Activated effector memory CD4-positive, alpha-beta T cell treated with Interleukin-2 at 50 U/mL for 16 hours (primary cell): ENCODE measurements around the gene CD46.
"Not testable (repeated sequence)": the region's sequence is repeated elsewhere in the genome, so short reads cannot be mapped to it uniquely, and the experiment has no call there.

ENCODE experiments used
- DNase-seq: peaks from one replicate; pipeline ENCODE4 v3.0.0-alpha.2; 2020

Gene CD46

DNA sequence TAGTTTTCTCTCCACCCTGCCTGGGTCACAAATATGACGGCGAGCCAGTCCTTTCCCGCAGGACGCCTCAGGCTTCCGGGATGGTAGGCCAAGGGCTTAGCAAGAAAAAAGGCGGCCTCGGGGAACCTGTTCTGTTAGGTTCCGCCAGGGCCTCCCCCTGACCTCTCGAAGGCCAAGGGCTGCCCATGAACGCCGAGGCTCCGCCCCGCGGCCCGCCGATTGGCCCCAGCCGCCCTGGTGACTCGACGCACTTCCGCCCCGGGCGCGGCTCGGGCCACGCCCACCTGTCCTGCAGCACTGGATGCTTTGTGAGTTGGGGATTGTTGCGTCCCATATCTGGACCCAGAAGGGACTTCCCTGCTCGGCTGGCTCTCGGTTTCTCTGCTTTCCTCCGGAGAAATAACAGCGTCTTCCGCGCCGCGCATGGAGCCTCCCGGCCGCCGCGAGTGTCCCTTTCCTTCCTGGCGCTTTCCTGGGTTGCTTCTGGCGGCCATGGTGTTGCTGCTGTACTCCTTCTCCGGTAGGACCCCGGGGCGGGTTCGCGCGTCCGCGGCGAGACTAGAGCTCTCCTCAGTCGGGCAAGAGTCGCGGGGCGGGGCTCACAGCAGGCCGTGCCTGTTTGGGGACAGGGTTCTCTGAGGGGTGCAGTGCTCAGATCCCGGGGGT lies at the start of gene CD46:
Gene CD46, plus strand, starts transcription at position 265 of the 666 bp plus-strand sequence. Its CDS starts 159 bp downstream, at position 424.
- DNase-seq, result peak; percentile 90

DNA sequence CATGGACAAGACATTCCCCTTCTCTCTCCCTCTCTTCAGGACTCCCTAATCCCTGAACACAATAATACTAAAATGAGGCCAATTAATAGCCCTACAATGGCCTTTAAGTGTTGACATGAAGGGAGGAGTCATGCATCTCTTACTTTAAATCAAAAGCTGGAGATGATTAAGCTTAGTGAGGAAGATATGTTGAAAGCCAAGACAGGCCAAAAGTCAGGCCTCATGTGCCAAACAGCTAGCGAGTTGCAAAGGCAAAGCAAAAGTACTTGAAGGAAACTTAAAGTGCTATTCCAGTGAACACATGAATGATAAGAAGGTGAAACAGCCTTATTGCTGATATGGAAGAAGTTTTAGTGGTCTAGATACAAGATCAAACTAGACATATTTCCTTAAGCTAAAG lies 49.5 kb upstream of the CD46 start:
- no peak for DNase-seq

DNA sequence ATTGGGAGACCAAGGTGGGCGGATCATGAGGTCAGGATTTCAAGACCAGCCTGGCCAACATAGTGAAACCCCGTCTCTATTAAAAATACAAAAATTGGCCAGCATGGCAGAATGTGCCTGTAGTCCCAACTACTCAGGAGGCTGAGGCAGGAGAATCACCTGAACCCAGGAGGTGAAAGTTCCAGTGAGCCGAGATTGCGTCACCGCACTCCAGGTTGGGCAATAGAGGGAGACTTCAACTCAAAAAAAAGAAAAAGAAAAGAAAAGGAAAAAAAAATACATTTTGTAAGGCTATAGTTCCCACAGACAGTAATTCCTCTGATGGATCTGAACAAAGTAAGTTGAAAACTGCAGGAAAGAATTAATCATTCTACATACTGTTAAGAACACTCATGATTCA lies 48.1 kb upstream of the CD46 start:
- DNase-seq, result no peak

DNA sequence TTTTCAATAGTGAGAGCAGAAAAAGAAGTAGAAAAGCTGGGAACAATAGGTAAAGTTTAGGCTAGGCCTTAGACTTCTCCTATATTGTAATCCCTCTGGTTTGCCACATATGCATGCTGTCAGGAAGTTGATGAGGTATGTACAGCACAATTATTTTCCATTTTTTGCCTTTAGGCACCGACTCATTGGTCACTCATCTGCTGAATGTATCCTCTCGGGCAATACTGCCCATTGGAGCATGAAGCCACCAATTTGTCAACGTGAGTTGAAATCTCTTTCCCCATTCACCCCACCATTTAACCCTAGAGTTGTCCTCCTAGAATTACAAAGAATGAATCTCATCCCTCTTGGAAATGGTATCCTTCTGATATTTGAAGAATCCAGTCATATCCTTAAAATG lies 43.9 kb upstream of the CD46 start:
- not testable (repeated sequence) for DNase-seq

DNA sequence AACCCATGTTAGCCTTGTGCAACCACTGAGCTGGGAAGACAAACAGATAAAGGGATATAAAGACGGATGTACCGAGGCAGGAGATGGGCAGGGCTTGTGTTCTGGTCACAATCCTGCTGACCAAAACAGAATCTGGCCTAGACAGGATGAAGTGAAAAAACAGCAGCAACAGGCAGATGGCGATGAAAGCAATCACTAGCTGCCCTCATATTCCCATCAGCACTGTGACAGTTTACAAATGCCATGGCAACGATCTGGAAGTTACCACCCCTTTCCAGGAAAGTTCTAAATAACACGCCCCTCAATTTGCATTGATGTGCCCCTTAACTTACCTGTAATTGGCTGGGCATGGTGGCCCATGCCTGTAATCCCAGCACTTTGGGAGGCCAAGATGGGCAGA lies 40.6 kb upstream of the CD46 start:
- no peak for DNase-seq

DNA sequence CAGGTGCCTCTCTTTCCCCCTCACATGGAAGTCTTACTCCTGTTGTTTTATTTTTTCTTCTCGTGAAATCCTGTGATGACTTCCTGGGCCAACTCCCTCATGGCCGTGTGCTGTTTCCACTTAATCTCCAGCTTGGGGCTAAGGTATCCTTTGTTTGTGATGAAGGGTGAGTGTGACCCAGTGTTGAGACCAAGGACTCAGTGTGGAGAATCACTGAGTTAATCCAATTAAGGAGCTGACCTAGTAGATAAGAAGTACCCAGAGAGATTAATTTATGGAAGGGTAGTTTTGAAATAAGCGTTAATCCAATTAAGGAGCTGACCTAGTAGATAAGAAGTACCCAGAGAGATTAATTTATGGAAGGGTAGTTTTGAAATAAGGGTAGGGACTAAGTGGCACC lies 39.2 kb upstream of the CD46 start:
- DNase-seq, result not testable (repeated sequence)

DNA sequence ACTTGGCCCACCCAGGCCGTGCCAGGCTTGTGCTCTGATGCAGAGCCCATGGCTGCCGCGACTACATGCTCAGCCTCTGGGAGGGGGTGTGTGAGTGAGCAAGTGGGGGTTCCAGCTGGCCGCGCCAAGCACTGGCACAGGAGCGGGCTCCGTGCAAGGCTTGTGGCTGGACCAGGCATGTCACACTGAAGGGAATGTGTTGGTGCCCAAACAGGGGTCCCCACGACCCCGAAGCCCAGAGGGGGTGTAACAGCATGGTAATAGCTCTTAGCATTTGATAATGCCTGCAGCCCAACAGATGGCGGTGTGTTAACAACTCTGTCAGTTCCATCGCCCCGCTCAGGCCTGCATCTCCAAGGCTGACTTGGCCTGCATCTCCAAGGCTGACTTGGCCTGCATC lies 38.3 kb upstream of the CD46 start:
- DNase-seq, result no peak

DNA sequence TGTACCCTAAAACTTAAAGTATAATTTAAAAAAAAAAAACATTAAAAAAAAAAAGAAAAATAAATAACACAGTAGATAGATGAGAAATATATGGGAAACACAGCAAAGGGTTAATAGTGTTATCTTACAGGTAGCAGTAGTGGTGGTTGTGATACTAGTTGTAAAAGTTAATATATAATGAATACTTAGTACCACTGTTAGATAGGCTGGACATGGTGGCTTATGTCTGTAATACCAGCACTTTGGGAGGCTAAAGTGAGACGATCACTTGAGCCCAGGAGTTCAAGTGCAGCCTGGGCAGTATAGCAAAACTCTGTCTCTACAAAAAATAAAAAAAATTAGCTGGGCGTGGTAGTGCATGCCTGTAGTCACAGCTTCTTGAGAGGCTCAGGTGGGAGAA lies 32.6 kb upstream of the CD46 start:
- no peak for DNase-seq

DNA sequence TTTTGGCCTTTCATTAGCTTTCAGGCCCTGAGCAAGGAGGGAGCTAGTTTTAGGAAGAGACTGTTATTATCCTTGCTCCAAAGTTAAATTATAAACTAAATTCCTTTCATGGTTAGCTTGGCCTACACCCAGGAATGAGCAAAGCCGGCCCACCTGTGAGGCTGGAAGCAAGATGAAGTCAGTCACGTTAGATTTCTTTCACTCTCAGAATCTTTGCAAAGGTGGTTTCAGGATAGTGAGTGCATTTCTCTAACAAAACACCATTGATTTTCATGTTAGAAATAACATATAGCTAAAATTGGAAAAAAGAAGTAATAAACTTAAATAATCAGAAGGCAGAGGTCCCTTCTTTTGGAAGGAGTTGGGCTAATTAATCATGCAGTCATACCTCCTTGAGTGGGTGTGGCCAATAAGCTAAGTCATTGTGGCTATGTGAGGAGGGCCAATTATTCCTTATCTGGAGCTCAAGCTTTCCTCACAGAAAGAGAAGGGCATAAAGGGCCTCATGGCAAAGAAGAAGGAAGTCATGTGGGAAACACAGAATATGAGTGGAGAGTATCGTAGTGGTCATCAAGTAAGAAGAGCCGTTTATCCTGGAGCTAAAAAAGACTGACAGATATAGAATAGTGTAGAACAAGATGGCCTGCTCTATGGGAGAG lies 23.5 kb upstream of the CD46 start:
- not testable (repeated sequence) for DNase-seq

DNA sequence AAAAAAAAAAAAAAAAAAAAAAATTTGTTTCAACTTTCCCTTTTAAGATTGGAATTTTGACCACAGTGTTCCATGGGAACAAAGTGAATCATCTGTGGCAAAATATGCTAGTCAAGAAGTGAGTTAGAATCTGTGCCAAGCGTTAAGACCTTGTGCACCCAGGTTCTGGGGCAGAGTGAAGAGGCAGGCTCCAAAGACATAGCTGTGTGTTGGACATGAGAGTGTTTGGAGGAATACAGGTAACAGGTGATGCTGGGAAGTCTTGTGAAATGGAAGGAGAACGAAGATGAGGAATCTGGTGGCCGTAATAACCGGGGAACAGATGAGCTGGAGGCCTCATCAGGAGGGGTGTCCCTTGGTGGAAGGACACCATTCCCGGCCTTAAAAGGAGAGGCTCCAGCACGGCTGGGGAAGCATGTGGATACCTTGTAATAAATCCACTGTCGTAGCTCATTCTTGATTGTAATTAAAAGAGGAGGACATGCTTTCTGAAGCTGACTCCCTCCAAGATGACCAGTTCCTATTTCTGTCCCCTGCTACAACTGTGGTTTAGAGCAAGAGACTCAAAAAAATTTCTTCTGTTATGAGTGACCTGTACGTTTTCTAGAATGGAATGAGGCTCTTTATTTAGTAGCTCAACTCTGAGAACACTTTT lies 14.2 kb upstream of the CD46 start:
- DNase-seq, result not testable (repeated sequence)

DNA sequence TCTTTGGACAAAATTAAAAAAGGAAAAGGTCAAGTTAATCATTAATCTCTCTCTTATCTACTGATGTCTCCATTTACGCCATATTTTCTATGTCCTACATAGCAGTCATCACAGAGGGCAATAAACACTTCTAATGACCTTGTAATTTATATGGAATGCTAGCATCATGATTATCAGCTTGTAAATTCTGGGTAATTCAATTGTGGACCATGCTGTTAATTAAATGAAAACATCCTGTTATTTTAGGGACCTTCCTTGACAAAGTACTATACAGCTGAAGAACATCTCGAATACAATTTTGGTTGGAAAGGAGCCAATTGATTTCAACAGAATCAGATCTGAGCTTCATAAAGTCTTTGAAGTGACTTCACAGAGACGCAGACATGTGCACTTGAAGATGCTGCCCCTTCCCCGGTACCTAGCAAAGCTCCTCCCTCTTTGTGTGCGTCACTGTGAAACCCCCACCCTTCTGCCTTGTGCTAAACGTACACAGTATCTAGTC lies 13.6 kb upstream of the CD46 start:
- not testable (repeated sequence) for DNase-seq

DNA sequence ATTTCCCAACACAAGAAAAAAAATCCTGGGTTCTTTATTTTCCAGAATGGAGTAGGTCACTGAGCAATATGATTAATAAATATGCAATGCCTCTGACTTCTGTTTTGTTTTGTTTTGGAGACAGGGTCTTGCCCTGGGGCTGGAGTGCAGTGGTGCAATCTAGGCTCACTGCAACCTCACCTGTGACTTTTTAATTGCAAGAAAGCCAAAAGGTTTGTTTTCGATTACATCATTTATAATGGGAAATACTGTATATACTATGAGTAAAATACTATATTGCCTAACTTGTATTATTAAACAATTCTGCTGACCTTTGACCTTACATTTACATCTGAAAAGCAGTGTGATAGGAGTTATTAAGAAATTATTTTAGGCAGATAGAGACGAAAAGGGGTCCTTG lies 11.6 kb upstream of the CD46 start:
- DNase-seq, result no peak

DNA sequence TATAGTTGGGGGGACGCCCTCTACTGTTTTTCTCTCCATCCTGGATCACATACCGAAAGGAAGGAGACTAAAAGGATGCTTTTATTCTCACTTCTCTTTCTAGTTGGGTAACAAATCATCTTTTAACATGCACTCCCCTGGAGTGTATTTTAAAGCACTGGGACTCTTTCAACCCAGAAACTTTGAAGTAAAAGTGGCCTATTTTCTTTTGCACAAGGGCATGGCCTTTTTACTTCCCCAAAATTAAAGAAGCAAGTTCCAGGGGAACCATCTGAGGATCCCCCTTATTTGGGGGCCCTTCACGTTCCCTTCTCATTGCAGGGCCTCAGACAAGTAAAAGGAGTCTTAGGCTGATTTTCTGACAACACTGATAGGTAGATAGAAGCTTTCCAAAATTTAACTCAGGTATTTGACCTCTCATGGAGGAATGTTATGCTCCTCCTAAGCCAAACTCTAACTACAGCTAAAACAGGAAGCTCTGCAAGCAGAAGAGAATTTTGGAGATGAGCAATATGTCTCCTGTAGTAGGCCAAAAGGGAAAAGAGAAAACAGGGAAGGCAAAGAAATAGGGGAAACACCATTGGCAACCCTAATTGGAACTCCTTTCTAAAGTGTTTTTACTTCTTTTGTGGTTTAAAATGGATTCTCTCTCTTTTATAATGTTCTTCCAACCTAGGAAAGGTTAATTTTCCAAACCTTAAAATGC lies 8.9 kb upstream of the CD46 start:
- DNase-seq, result no peak

DNA sequence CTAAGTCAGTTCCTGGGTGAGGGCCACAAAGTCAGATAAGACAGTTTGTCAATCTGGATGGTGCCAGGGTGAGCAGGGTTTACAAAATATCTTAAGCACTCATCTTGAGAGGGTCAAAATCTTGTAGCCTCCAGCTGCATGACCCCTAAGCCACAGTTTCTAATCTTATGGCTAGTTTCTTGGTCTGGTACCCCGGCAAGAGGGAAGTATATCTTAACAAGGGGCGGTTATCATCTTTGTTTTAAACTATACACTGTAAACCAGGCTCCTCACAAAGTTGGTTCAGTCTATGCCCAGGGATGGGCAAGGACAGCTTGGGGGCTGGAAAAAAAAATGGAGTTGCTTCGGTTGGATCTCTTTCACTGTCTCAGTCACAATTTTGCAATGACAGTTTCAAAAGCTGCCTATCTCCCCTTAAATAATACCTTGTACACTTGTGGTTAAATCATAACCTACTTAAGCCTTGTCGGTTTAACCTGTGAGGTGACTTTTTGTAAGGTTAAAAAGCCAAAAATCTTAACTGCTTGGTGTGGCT lies 7.8 kb upstream of the CD46 start:
- DNase-seq, result no peak

DNA sequence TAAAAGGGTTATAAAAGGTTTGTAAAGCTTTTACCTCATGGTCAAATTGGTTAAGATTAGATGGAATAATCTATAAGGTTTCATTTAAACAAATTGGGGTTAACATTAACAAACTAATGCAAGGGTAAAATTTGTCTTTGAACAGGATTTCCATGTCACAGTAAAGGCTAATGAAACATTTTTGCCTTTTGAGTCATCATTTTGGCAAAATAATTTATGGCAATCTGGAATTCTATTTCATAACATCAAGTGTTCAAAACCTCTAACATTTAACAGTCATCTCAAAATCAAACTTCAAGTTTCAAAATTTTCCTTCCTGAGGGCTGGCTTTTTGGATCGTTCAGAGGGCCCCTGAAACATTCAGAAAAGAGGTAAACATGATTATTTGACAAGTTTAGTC lies 6.6 kb upstream of the CD46 start:
- no peak for DNase-seq

DNA sequence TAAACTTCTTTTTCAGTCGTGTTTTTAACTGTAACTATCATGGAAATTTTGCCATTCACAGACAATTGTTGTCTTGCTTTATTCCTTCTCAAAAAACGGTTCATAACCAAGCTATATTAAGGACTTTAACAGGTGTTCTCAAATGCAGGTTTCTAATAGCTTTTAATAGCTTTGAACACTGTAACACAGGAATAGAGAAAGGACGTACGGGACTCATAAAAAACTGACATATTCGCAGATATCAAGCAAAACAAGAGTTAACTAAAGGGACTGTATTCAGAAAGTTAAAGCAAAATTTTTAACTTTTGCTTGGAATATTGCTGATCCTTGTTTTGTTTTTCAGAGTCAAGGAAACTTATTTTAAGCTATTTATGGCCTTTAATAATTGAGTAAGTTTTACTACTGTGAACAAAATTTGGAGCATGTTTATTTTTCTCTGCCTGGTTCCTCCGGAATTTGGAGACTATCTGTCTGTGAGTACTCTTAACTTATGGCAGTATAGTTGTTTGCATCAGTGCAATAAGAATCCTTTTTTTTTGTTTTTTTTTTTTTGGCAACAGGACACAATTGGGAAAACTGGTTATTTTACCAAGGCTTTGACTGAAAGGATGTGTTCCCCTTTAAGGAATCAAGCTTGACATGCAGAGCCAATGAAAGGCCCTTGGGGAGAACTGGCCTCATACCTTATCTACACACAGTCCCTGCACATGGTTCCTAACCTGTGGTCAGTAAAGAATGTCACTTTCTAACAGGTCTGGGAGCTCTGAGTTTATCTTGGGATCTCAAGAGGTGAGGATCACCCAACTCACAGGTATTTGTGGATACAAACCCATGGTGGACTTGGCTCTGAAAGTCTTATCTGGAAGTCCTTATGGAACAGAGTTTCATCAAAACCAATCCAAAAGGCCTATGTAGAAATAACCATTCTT lies 5.8 kb upstream of the CD46 start:
- no peak for DNase-seq

DNA sequence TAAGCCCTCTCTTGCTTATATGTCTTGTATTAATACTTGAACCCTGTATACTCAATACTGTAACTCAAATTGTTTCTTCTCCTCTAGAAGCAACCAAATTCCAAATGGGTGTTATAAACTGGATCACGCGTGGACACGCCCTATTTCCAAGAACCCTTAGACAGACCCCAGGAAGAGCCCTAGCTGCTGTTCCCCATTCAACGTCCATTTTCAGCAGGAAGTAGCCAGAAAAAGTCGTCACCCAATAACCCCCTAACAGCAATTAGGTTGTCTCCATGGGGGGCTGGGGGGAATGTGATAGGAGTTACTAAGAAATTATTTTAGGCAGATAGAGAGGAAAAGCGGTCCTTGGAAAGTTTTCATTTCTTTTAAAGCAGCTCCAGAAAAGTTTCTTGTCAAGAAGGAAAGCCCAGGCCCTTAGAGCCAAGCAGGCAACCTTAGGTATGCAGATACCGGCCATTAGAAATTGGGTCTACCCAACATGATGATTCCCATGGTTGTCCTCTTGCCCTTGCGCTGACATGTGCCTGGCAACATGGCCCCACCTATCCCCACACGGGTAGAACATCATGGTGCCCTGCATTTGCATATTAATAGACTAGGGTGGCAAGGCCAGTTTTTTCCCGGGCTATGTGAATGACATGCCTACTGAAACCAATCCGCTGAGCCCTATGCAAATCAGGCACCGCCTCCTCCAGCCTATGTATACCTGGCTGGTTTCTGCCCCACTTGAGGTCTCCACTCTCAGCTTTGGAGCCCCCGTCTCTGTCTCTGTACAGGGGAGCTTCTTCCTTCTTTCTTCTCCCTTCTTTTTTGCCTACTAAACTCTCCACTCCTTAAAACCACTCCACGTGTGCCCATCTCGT lies 4.0 kb upstream of the CD46 start:
- no peak for DNase-seq

DNA sequence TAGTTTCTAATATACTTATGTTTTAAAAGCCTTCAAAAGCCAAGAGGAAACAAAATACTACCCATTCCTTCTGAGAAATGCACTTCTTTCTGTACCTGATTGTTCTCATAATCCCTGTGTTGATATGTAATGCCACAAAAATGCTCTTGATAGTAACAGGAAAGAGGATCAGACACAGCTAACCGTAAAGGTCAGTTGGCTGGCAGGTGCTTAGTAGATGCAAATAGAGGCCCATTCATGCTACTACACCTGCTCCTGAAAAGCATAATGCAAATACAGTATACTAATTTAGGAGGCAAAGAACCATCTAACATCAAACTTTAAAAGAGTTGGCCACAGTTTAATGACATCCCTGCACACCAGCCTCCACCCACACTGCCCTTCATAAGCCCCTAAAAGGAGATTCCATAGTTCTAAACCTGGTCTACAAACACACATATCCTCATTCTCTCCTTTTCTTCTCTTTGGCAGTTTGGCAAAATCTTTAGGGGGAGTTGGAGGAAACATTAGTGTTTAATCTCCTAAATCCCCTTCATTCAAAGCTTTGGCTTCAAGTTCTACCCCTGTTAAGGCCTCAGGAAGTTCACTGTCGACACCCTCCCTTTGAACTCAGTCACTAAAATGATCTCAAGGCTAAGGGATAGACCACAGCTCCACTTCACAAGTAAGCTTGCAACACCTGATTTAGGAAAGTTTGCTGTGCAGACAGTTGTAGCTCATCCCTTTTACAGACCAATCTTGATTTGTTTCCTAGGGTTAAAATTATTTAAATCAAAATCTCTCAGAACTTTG lies 2.9 kb upstream of the CD46 start:
- DNase-seq, result no peak

DNA sequence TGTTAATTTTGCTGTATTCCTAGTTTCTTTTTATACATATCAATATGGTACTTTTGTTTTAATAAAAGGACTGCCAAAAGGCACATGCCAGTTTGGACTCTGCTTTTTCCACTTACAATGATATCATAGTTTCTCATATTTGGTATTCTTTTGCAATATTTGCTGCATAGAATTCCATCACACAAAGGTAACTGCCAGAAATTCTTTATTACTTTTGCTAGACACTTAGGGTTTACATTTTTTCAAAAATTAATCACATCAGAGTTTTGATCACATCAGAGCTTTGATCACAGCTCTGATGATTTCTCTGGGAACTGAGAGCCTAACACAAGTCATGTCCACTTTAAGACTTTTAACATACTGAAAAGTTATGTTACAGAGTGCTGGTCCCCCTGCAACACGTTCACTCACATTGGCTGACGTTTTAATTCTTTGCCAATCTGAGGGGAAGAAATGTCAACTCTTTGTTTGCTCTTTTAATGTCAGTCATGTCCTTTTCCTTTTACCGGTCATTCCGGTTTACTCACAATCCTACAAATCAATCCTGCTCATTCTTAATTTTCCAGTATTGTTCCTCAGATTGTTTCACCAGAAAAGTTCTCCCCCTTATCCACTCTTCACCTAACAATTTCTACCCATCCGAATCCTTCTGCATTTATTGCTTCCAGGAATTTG lies 1.1 kb upstream of the CD46 start:
- no peak for DNase-seq

DNA sequence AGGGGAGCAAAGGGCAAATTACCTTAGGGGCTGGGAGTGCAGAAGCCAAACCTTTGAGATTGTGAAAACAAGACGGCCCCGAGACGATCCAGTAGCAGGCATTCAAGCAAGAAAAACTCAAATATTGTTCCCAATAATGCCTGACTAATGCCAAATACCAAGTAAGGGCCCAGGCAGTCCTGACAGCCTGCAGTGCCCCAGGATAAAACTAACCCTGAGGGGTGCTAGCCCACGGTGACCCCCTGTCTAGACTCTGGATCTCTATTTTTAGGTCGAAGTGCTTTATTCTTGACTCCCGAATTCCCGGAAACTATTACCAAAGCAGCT lies 428 bp upstream of the CD46 start:
- DNase-seq, result not testable (repeated sequence)
